ENCODE results near the gene ZNF516. TPM values are rescaled to one million over a fixed set of nuclear protein-coding genes. Genes with fewer than 3 reads are reported as not detected.

Gene ZNF516
- total and polyA plus RNA-seq, 4 donors = 2.5 to 12.2 (median 7.6) TPM

GRCh38 chr18:76452357-76452756 lies 42.7 kb downstream of the ZNF516 start:
- Histone ChIP-seq H3K4me1 (ENCODE audit: control insufficient read depth in 4 of 4, insufficient read depth in 4 of 4, low read length in 3 of 4) (peaks cover 11 to 37% (median 19%) of the 10 kb centered on the region in 4 donors), H3K9me3 (ENCODE audit: control insufficient read depth in 4 of 4, low read length in 3 of 4) (no peaks in the 10 kb centered on the region), H3K4me3 (ENCODE audit: low read depth in 1 of 3, low read length in 3 of 3) (no peak overlapping the region), H3K9ac (ENCODE audit: low read depth in 1 of 2, low read length in 2 of 2) (no peak overlapping the region), H3K36me3 (ENCODE audit: control insufficient read depth in 4 of 4, insufficient read depth in 3 of 4, low read depth in 1 of 4, low read length in 3 of 4) (no peaks in the 10 kb centered on the region), H3K27ac (ENCODE audit: low read depth in 1 of 2, low read length in 2 of 2) (no peak overlapping the region), H3K27me3 (ENCODE audit: control insufficient read depth in 4 of 4, insufficient read depth in 4 of 4, low read length in 3 of 4) (no peaks in the 10 kb centered on the region)
- no peak for TF ChIP-seq YY1 (IDR thresholded peaks at IDR 0.05)
- no peak for TF ChIP-seq TAF1 (conservative IDR thresholded peaks at IDR 0.05)
- TF ChIP-seq SP1 (IDR thresholded peaks at IDR 0.05) = no peak
- TF ChIP-seq, protein P1, sequence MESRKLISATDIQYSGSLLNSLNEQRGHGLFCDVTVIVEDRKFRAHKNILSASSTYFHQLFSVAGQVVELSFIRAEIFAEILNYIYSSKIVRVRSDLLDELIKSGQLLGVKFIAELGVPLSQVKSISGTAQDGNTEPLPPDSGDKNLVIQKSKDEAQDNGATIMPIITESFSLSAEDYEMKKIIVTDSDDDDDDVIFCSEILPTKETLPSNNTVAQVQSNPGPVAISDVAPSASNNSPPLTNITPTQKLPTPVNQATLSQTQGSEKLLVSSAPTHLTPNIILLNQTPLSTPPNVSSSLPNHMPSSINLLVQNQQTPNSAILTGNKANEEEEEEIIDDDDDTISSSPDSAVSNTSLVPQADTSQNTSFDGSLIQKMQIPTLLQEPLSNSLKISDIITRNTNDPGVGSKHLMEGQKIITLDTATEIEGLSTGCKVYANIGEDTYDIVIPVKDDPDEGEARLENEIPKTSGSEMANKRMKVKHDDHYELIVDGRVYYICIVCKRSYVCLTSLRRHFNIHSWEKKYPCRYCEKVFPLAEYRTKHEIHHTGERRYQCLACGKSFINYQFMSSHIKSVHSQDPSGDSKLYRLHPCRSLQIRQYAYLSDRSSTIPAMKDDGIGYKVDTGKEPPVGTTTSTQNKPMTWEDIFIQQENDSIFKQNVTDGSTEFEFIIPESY (IDR thresholded peaks at IDR 0.05) = no peak
- no peak for TF ChIP-seq ATF3 (IDR thresholded peaks at IDR 0.05)
- TF ChIP-seq FOXA1 (IDR thresholded peaks at IDR 0.05) = no peak
- TF ChIP-seq NR2F2 (IDR thresholded peaks at IDR 0.05) = no peak
- TF ChIP-seq GABPA (IDR thresholded peaks at IDR 0.05 in 1 of 2, conservative IDR thresholded peaks at IDR 0.05 in 1 of 2) = no peak
- TF ChIP-seq RXRA (IDR thresholded peaks at IDR 0.05) = no peak
- TF ChIP-seq HNF4A (conservative IDR thresholded peaks at IDR 0.05) = no peak
- no peak for TF ChIP-seq EGR1 (IDR thresholded peaks at IDR 0.05; ENCODE audit: low read depth in 2 of 2)
- TF ChIP-seq CTCF (IDR thresholded peaks at IDR 0.05; ENCODE audit: low read depth, low read length, missing input control) = no peak
- no peak for TF ChIP-seq HNF4G (IDR thresholded peaks at IDR 0.05)
- no peak for DNase-seq (ENCODE audit: low spot score)
- WGBS = 83% methylated on average over 8 of the region's 8 CpGs

DNA sequence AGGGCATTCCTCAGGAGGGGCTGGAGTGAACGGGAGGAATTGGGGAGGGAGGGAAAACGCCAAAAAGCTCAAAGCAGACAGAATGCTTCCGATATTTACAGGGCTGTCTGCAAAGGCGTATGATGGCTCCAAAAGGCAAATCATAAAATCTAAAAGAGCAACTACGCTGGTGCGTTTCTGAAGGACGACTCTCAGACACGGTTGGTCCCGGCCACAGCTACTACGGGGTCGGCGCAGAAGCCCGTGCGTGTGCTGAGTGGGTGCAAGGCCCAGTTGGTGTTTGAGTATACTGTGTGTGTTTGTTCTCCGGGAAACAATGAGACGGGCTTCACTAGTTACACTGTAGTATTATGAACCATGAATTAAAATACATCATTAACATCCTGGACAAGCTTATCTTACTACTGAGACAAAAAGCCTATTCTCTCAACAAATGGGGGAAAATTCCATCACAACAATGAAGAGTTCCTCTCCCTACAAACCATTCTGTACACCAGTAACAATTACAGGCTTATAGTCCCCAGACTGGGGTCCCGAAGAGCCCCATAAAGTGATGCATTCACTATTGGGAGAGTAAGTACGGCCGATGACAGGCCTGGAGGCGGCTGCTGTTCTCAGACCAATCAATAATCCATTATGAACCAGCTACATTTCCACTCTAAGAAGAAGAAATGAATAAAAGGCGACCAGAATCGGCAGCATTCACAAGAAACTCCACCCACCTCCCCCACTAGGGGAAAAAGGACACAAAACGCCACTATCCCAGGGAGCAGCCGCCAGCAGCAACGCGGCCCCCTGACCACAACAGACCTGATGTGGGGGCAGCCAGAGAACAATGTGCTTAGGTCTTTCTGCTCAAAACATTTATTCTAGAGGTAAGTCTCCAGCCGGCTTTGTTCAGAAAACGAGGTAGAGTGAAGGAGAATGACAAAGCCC lies 43.4 kb downstream of the ZNF516 start:
- peak; percentile 32 for DNase-seq (ENCODE audit: low spot score)

More for the DNA sequence above, 43.4 kb downstream of the ZNF516 start:
- H3K4me1 ChIP-seq (ENCODE audit: control insufficient read depth in 4 of 4, insufficient read depth in 4 of 4, low read length in 3 of 4) = peaks cover 11 to 37% (median 19%) of the 10 kb centered on the region in 4 donors
- no peaks in the 10 kb centered on the region for H3K36me3 ChIP-seq (ENCODE audit: control insufficient read depth in 4 of 4, insufficient read depth in 3 of 4, low read depth in 1 of 4, low read length in 3 of 4)
- H3K27me3 ChIP-seq (ENCODE audit: control insufficient read depth in 4 of 4, insufficient read depth in 4 of 4, low read length in 3 of 4) = no peaks in the 10 kb centered on the region
- TF ChIP-seq, protein P2, sequence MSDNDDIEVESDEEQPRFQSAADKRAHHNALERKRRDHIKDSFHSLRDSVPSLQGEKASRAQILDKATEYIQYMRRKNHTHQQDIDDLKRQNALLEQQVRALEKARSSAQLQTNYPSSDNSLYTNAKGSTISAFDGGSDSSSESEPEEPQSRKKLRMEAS (IDR thresholded peaks at IDR 0.05) = no peak
- TF ChIP-seq RAD21 (IDR thresholded peaks at IDR 0.05) = no peak
- no peak for TF ChIP-seq ATF3 (IDR thresholded peaks at IDR 0.05)
- no peak for TF ChIP-seq SP1 (IDR thresholded peaks at IDR 0.05)
- no peak for TF ChIP-seq JUND (IDR thresholded peaks at IDR 0.05)
- no peak for TF ChIP-seq GABPA (IDR thresholded peaks at IDR 0.05 in 1 of 2, conservative IDR thresholded peaks at IDR 0.05 in 1 of 2)
- no peak for TF ChIP-seq HNF4A (conservative IDR thresholded peaks at IDR 0.05)
- no peak for TF ChIP-seq NR2F2 (IDR thresholded peaks at IDR 0.05)
- TF ChIP-seq CTCF (IDR thresholded peaks at IDR 0.05; ENCODE audit: low read depth, low read length, missing input control) = no peak
- TF ChIP-seq EGR1 (IDR thresholded peaks at IDR 0.05; ENCODE audit: low read depth in 2 of 2) = no peak
- no peak for TF ChIP-seq FOXA2 (IDR thresholded peaks at IDR 0.05)
- TF ChIP-seq TAF1 (conservative IDR thresholded peaks at IDR 0.05) = no peak
- no peak for TF ChIP-seq FOXA1 (IDR thresholded peaks at IDR 0.05)
- no peak for TF ChIP-seq YY1 (IDR thresholded peaks at IDR 0.05)
- no peak for TF ChIP-seq RXRA (IDR thresholded peaks at IDR 0.05)
- TF ChIP-seq HNF4G (IDR thresholded peaks at IDR 0.05) = no peak
- H3K9ac ChIP-seq (ENCODE audit: low read depth in 1 of 2, low read length in 2 of 2) = peak overlapping the region; percentile 10 to 72
- 41% methylated on average over 28 of the region's 28 CpGs for WGBS
- no peaks in the 10 kb centered on the region for H3K9me3 ChIP-seq (ENCODE audit: control insufficient read depth in 4 of 4, low read length in 3 of 4)
- peak overlapping the region; percentile 68 to 84 (median 68) for H3K4me3 ChIP-seq (ENCODE audit: low read depth in 1 of 3, low read length in 3 of 3)
- peak overlapping the region; percentile 76 to 95 for H3K27ac ChIP-seq (ENCODE audit: low read depth in 1 of 2, low read length in 2 of 2)

Data from liver (tissue), 9 donors.